Activated naive CD8-positive, alpha-beta T cell (primary cell): ENCODE measurements around the gene IL31.
A peak's percentile ranks its signal among the peaks of the same experiment; 100 is the strongest.

Experiments
- H3K27ac Mint-ChIP-seq: one replicate; pipeline ENCODE4 v1.8.0; 2021; ENCODE audit warnings: mixed read lengths
- H3K27me3 Mint-ChIP-seq: one replicate; pipeline ENCODE4 v1.8.0; 2021; ENCODE audit warnings: mixed read lengths
- H3K36me3 Mint-ChIP-seq: one replicate; pipeline ENCODE4 v1.8.0; 2021; ENCODE audit warnings: mixed read lengths
- H3K4me1 Mint-ChIP-seq: one replicate; pipeline ENCODE4 v1.8.0; 2021; ENCODE audit warnings: low read depth, mixed read lengths
- H3K4me3 Mint-ChIP-seq: one replicate; pipeline ENCODE4 v1.8.0; 2021; ENCODE audit warnings: mild to moderate bottlenecking, mixed read lengths
- H3K9me3 Mint-ChIP-seq: one replicate; pipeline ENCODE4 v1.8.0; 2021; ENCODE audit warnings: low read depth, mixed read lengths

IL31 gene

GRCh38 chr12:122150127-122150681 lies 23.8 kb downstream of the IL31 start:
- H3K9me3 Mint-ChIP-seq = no peaks in the 10 kb centered on the region
- no peak overlapping the region for H3K4me3 Mint-ChIP-seq
- peaks cover 3% of the 10 kb centered on the region for H3K4me1 Mint-ChIP-seq
- H3K36me3 Mint-ChIP-seq = no peaks in the 10 kb centered on the region
- no peak overlapping the region for H3K27ac Mint-ChIP-seq
- H3K27me3 Mint-ChIP-seq = no peaks in the 10 kb centered on the region

GRCh38 chr12:122148657-122149056 lies 25.4 kb downstream of the IL31 start:
- H3K36me3 Mint-ChIP-seq = peaks cover 2% of the 10 kb centered on the region
- H3K4me1 Mint-ChIP-seq = peaks cover 3% of the 10 kb centered on the region
- H3K4me3 Mint-ChIP-seq = no peak overlapping the region
- no peaks in the 10 kb centered on the region for H3K9me3 Mint-ChIP-seq
- H3K27me3 Mint-ChIP-seq = no peaks in the 10 kb centered on the region
- peak overlapping the region; percentile 51 for H3K27ac Mint-ChIP-seq

- Mint-ChIP-seq H3K36me3 (peaks cover 2% of the 10 kb centered on the region), H3K27me3 (no peaks in the 10 kb centered on the region), H3K4me1 (peaks cover 3% of the 10 kb centered on the region), H3K9me3 (no peaks in the 10 kb centered on the region), H3K4me3 (no peak overlapping the region), H3K27ac (peak overlapping the region; percentile 41)
These were observed 26.3 kb downstream of the IL31 start for GRCh38 chr12:122147514-122148290.

- H3K4me1 Mint-ChIP-seq = peaks cover 3% of the 10 kb centered on the region
- no peaks in the 10 kb centered on the region for H3K27me3 Mint-ChIP-seq
- H3K9me3 Mint-ChIP-seq = no peaks in the 10 kb centered on the region
- H3K4me3 Mint-ChIP-seq = no peak overlapping the region
- H3K27ac Mint-ChIP-seq = no peak overlapping the region
- H3K36me3 Mint-ChIP-seq = peaks cover 2% of the 10 kb centered on the region
These were observed 28.3 kb downstream of the IL31 start for GRCh38 chr12:122145505-122146330.

- H3K9me3 Mint-ChIP-seq = no peaks in the 10 kb centered on the region
- H3K4me1 Mint-ChIP-seq = peaks cover 3% of the 10 kb centered on the region
- no peak overlapping the region for H3K4me3 Mint-ChIP-seq
- H3K27ac Mint-ChIP-seq = no peak overlapping the region
- no peaks in the 10 kb centered on the region for H3K27me3 Mint-ChIP-seq
- peaks cover 2% of the 10 kb centered on the region for H3K36me3 Mint-ChIP-seq
These were observed 29.1 kb downstream of the IL31 start for GRCh38 chr12:122144885-122145284.

- no peaks in the 10 kb centered on the region for H3K27me3 Mint-ChIP-seq
- peaks cover 2% of the 10 kb centered on the region for H3K36me3 Mint-ChIP-seq
- H3K4me3 Mint-ChIP-seq = no peak overlapping the region
- H3K4me1 Mint-ChIP-seq = no peaks in the 10 kb centered on the region
- H3K27ac Mint-ChIP-seq = no peak overlapping the region
- H3K9me3 Mint-ChIP-seq = no peaks in the 10 kb centered on the region
These were observed 31.2 kb downstream of the IL31 start for GRCh38 chr12:122142857-122143256.

- H3K27me3 Mint-ChIP-seq = no peaks in the 10 kb centered on the region
- no peaks in the 10 kb centered on the region for H3K9me3 Mint-ChIP-seq
- no peak overlapping the region for H3K27ac Mint-ChIP-seq
- H3K36me3 Mint-ChIP-seq = peaks cover 2% of the 10 kb centered on the region
- H3K4me3 Mint-ChIP-seq = no peak overlapping the region
- no peaks in the 10 kb centered on the region for H3K4me1 Mint-ChIP-seq
These were observed 31.9 kb downstream of the IL31 start for GRCh38 chr12:122141911-122142725.

- Mint-ChIP-seq H3K36me3 (peaks cover 2% of the 10 kb centered on the region), H3K4me1 (no peaks in the 10 kb centered on the region), H3K27me3 (no peaks in the 10 kb centered on the region), H3K4me3 (no peak overlapping the region), H3K27ac (no peak overlapping the region), H3K9me3 (no peaks in the 10 kb centered on the region)
These were observed 33.4 kb downstream of the IL31 start for GRCh38 chr12:122140467-122141257.

GRCh38 chr12:122139941-122140340 lies 34.1 kb downstream of the IL31 start:
- Mint-ChIP-seq H3K4me1 (no peaks in the 10 kb centered on the region), H3K36me3 (peaks cover 2% of the 10 kb centered on the region), H3K27ac (no peak overlapping the region), H3K27me3 (no peaks in the 10 kb centered on the region), H3K4me3 (no peak overlapping the region), H3K9me3 (no peaks in the 10 kb centered on the region)

GRCh38 chr12:122139266-122139665 lies 34.8 kb downstream of the IL31 start:
- H3K27me3 Mint-ChIP-seq = no peaks in the 10 kb centered on the region
- no peak overlapping the region for H3K27ac Mint-ChIP-seq
- H3K4me3 Mint-ChIP-seq = no peak overlapping the region
- H3K4me1 Mint-ChIP-seq = no peaks in the 10 kb centered on the region
- no peaks in the 10 kb centered on the region for H3K9me3 Mint-ChIP-seq
- peaks cover 2% of the 10 kb centered on the region for H3K36me3 Mint-ChIP-seq

GRCh38 chr12:122138616-122139015 lies 35.4 kb downstream of the IL31 start:
- no peaks in the 10 kb centered on the region for H3K4me1 Mint-ChIP-seq
- H3K27me3 Mint-ChIP-seq = no peaks in the 10 kb centered on the region
- H3K4me3 Mint-ChIP-seq = no peak overlapping the region
- H3K36me3 Mint-ChIP-seq = no peaks in the 10 kb centered on the region
- H3K27ac Mint-ChIP-seq = no peak overlapping the region
- no peaks in the 10 kb centered on the region for H3K9me3 Mint-ChIP-seq

GRCh38 chr12:122138181-122138580 lies 35.8 kb downstream of the IL31 start:
- H3K36me3 Mint-ChIP-seq = no peaks in the 10 kb centered on the region
- H3K4me1 Mint-ChIP-seq = no peaks in the 10 kb centered on the region
- no peak overlapping the region for H3K4me3 Mint-ChIP-seq
- no peaks in the 10 kb centered on the region for H3K27me3 Mint-ChIP-seq
- no peaks in the 10 kb centered on the region for H3K9me3 Mint-ChIP-seq
- no peak overlapping the region for H3K27ac Mint-ChIP-seq

- Mint-ChIP-seq H3K9me3 (no peaks in the 10 kb centered on the region), H3K4me1 (no peaks in the 10 kb centered on the region), H3K36me3 (no peaks in the 10 kb centered on the region), H3K27ac (no peak overlapping the region), H3K27me3 (no peaks in the 10 kb centered on the region), H3K4me3 (no peak overlapping the region)
These were observed 36.3 kb downstream of the IL31 start for GRCh38 chr12:122137681-122138080.

GRCh38 chr12:122137229-122137628 lies 36.8 kb downstream of the IL31 start:
- Mint-ChIP-seq H3K36me3 (no peaks in the 10 kb centered on the region), H3K4me1 (no peaks in the 10 kb centered on the region), H3K27me3 (no peaks in the 10 kb centered on the region), H3K27ac (no peak overlapping the region), H3K4me3 (no peak overlapping the region), H3K9me3 (no peaks in the 10 kb centered on the region)
